GM12801 (cell line): ENCODE data around the gene PLPPR1.

Experiments used
- TF ChIP-seq, protein P1 (sequence below): IDR thresholded peaks from one replicate; pipeline ENCODE4 v1.5.1; 2011; ENCODE audit warnings: control low read depth; ENCODE audit not compliant: insufficient read length; ENCODE audit errors: extremely low read depth

The PLPPR1 gene

DNA sequence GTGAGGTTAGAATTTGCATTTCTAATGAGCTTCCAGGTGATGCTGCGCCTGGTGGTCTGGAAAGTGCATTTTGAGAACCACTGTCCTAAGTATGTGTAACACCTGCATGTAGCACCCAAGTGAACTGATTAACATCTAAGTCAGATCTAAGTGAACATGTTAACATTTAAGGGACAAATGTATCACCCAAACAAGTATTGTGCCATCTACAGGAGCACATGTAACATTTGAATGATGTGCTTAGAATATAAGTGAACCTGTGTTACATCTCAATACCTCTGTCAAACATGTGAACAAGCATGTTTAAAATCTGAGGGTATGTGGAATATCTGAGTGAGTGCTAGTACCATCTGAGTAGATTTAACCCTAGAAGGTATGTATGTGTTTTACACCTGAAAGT lies 68.7 kb downstream of the PLPPR1 start:
- TF ChIP-seq, protein P1, sequence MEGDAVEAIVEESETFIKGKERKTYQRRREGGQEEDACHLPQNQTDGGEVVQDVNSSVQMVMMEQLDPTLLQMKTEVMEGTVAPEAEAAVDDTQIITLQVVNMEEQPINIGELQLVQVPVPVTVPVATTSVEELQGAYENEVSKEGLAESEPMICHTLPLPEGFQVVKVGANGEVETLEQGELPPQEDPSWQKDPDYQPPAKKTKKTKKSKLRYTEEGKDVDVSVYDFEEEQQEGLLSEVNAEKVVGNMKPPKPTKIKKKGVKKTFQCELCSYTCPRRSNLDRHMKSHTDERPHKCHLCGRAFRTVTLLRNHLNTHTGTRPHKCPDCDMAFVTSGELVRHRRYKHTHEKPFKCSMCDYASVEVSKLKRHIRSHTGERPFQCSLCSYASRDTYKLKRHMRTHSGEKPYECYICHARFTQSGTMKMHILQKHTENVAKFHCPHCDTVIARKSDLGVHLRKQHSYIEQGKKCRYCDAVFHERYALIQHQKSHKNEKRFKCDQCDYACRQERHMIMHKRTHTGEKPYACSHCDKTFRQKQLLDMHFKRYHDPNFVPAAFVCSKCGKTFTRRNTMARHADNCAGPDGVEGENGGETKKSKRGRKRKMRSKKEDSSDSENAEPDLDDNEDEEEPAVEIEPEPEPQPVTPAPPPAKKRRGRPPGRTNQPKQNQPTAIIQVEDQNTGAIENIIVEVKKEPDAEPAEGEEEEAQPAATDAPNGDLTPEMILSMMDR = no peak

DNA sequence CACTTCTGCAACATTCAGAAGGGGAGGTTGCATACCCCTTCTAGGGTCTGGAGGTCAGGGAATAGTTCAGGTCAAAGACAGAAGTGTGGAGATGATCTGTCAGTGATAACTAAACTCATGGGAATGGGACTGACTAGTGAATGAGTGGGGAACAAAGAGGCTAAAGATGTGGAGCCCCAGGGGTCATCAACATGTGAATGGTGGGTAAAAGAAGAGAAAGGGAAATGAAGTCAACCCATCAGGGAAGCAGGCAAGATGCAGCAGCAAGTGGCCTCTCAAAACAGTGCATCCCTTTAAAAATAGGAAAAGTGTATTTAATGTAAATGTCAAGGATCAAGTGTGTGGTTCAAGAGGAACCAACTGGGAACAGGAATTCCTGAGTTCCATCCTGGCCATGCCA lies 69.9 kb downstream of the PLPPR1 start:
- TF ChIP-seq, protein P1 = no peak

DNA sequence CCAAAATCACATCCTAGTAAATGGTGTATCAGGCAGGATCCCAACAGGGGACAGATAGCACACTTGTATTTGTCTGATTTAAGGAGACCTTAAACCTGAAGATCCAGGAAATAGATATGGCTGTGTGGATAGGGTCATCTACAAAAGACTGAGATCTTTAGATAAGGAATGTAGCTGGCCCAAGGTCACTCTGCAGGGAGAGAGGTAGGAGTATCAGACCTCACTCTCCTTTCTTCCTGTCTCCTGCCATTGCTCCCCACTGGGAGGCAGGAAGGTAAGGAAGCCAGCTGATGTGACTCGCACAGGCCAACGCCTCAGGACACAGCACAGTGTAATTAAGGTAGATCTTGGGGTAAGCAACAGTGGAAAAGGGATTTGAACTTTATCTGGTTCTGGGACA lies 85.8 kb downstream of the PLPPR1 start:
- TF ChIP-seq, protein P1 = no peak

DNA sequence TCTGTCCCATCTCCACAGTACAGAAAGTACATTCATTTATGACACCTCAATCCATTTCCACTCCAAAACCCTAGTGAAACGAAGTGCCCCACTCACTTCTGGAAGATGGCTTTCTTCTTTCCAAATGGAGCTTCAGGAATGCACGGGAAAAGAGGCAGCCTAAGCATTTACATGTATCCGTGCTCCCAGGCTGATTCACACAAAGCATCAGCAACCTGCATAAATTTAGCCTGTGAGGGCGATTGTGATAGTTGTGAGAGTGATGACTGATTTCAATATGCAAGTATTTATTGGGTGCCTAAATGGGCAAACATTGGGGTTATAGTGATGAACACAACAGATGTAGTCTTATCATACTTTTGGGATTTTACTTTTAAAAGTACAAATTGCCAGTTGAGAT lies 86.6 kb downstream of the PLPPR1 start:
- TF ChIP-seq, protein P1 = no peak

DNA sequence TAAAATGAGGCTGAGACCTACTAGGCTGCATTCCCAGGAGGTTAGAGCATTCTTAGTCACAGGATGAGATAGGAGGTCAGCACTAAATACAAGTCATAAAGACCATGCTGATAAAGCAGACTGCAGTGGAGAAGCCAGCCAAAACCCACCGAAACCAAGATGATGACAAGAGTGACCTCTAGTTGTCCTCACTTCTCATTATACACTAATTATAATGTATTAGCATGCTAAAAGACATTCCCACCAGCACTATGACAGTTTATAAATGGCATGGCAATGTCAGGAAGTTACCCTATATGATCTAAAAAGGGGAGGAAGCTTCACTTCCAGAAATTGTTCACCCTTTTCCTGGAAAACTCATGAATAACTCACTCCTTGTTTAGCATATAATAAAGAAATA lies 88.6 kb downstream of the PLPPR1 start:
- TF ChIP-seq, protein P1 = no peak

DNA sequence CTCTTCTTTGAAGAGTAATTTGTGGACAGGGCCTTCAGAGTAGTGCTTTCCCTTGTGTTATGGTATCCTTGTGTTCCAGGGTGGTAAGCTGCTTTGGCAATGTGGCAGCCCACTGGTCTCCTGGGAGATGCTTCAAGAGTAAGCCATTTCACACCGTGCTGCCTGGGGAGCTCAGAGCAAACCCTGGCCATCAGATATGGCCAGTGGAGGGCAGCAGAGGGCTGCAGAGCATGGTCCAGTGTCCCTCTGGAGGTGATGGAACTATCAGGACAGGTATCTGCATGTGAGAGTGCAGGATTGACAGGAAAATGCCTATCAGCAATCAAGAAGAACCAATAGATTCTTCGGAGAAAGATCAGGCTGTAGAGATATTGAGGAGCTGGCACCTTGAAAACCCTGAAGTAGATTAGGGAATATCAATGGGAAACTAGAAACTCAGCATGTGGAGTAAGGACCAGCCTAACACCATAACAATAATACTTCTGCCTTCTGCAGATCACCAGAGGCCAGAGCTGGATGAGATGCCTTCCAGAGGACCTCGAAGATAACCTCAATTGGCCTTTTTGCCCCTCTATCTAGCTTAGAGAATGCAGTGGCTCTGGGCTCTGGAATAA lies 90.8 kb downstream of the PLPPR1 start:
- TF ChIP-seq, protein P1 = no peak

DNA sequence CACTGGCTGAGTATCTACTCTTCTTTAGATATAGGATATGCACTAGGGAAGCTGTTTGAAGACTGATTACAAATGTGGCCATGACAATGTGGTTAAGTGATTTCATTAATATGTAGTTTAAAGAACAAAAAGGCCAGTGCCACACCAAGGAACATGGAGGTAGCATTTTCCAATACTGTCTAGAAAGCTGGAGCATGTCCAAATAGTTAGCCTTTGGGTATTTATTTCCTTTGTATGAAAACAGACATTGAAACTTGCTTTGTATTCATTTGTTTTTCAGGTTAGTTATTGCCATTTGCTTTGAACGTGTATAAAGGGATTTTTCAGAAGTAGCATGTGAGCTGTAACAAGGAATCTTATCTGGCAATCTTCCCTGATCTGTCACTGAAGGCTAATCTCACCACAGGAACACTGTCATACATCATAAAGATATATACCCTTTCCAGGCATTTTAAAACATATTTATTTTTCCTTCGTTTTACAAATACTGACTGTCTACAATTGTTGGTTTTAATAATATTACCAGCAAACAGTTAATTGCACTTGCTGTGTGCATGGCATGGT lies 93.4 kb downstream of the PLPPR1 start:
- TF ChIP-seq, protein P1 = no peak

DNA sequence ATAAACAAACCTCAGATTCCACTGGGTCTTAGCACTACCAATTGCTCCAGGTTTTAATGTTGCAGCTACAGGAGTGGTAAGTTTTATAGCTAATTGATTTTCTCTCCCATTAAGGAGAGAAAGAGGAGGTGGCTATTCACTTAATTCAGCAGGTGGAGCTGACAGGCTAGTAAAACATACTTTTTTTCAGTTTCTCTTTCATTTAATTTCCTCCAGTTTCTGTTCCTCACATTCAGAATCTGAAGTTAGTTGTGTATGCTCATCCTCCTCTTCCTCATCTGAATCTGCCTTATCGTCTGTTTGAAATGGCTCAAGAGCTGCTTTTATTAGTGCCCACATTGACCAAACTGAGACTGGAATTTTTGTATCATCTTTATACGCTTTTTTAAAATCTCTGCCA lies 98.0 kb downstream of the PLPPR1 start:
- TF ChIP-seq, protein P1 = no peak
